OCI-LY1 (cell line): ENCODE results near the gene KAT8.

Source experiments
- H2AFZ ChIP-seq: fragments of 200-600 bp; sonication (generic), shearing (Covaris generic); 2 replicates; pipeline ENCODE4 v1.6.0; 2014; ENCODE audit warnings: antibody characterized with exemption, mild to moderate bottlenecking, low read length
- H3F3A ChIP-seq: fragments of 200-600 bp; sonication (generic), shearing (Covaris generic); 2 replicates; pipeline ENCODE4 v1.6.0; 2014; ENCODE audit warnings: mild to moderate bottlenecking, antibody characterized with exemption, low read length, moderate library complexity; ENCODE audit not compliant: insufficient read depth
- H3K27ac ChIP-seq: fragments of 200-600 bp; sonication (generic); 2 replicates; pipeline ENCODE4 v1.5.1; 2014; ENCODE audit warnings: low read length, mixed run types, mild to moderate bottlenecking, low read depth; ENCODE audit not compliant: poor library complexity, severe bottlenecking
- H3K27me3 ChIP-seq: fragments of 200-600 bp; sonication (generic); 2 replicates; pipeline ENCODE4 v1.6.0; 2014; ENCODE audit warnings: antibody characterized with exemption, mild to moderate bottlenecking, low read length, moderate library complexity; ENCODE audit not compliant: insufficient read depth
- H3K36me3 ChIP-seq: fragments of 200-600 bp; sonication (generic); 2 replicates; pipeline ENCODE4 v1.6.1; 2014; ENCODE audit warnings: mild to moderate bottlenecking, antibody characterized with exemption, low read length, moderate library complexity, mixed read lengths; ENCODE audit not compliant: insufficient read depth
- H3K4me1 ChIP-seq: fragments of 200-600 bp; sonication (generic); 2 replicates; pipeline ENCODE4 v1.5.1; 2014; ENCODE audit warnings: mild to moderate bottlenecking, low read length, moderate library complexity; ENCODE audit not compliant: insufficient read depth, severe bottlenecking
- H3K4me2 ChIP-seq: fragments of 200-600 bp; sonication (generic), shearing (Covaris generic); 2 replicates; pipeline ENCODE4 v1.6.1; 2014; ENCODE audit warnings: low read length
- H3K4me3 ChIP-seq: fragments of 200-600 bp; sonication (generic); 2 replicates; pipeline ENCODE4 v1.5.1; 2014; ENCODE audit warnings: low read length, low read depth, mild to moderate bottlenecking, mixed read lengths; ENCODE audit not compliant: poor library complexity, severe bottlenecking
- H3K79me2 ChIP-seq: fragments of 200-600 bp; shearing (Covaris generic); 2 replicates; pipeline ENCODE4 v1.6.1; 2016; ENCODE audit warnings: mixed run types, low read length, mixed read lengths; ENCODE audit not compliant: insufficient read depth
- H3K9ac ChIP-seq: fragments of 200-600 bp; sonication (generic), shearing (Covaris generic); 2 replicates; pipeline ENCODE4 v1.6.1; 2014; ENCODE audit warnings: mild to moderate bottlenecking, low read length, mixed read lengths
- H3K9me2 ChIP-seq: fragments of 200-600 bp; sonication (generic), shearing (Covaris generic); 2 replicates; pipeline ENCODE4 v1.6.1; 2014; ENCODE audit warnings: low read depth, mild to moderate bottlenecking, low read length, mixed read lengths
- H3K9me3 ChIP-seq: fragments of 200-600 bp; shearing (Covaris generic); 2 replicates; pipeline ENCODE4 v1.6.1; 2014; ENCODE audit warnings: low read length, mixed read lengths
- H4K20me1 ChIP-seq: fragments of 200-600 bp; sonication (generic), shearing (Covaris generic); 2 replicates; pipeline ENCODE4 v1.6.0; 2016; ENCODE audit warnings: mild to moderate bottlenecking, low read length; ENCODE audit not compliant: insufficient read depth
- EZH2 ChIP-seq: fragments of 200-600 bp; sonication (generic), shearing (Covaris generic); IDR thresholded peaks from 2 replicates; pipeline ENCODE4 v1.8.0; 2017; ENCODE audit warnings: borderline replicate concordance, mixed run types, mild to moderate bottlenecking, antibody characterized with exemption, low read length, moderate library complexity, mixed read lengths
- TF ChIP-seq, protein P1 (sequence below): fragments of 200-600 bp; sonication (generic), shearing (Covaris generic); IDR thresholded peaks from 2 replicates; pipeline ENCODE4 v1.5.1; 2017; ENCODE audit warnings: mild to moderate bottlenecking, antibody characterized with exemption, low read length, moderate library complexity, mixed read lengths

KAT8 gene

DNA sequence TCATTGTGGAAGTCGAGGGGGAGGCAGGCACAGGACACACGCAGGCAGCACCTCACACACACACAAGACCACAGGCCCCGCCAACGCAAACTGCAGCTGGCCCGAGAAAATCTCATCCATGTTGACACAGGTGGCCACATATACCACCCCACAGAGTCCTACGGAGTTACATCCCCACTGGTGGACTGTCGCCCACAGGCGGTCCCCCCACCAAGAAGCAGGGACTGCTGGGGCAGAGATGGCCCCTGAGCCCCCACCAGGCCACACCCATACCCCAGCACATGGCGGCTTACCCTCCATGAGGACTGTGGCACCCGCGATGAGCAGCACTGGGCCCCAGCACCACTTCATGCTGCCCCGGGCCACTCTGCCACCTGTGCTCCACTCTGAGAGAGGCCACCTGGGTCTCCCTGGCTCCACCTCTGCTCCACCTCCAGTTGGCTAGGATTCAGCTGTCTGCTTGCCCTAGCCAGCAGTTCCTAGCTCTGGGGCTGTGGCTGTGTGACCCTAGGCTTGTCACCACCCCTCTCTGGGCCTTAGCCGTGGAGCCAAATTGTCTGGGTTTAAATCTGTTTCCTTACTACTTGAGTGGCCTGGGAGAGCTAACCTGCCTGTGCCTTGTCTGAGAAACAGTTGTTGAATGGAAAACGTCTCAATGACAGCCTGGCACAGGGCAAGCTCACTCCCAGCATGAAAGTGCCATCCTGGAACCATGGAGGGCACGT is 28.8 kb upstream of the KAT8 start, which contains the start of gene PRSS53:
Gene PRSS53, minus strand, starts transcription at position 485 of the 725 bp plus-strand sequence. Its CDS starts 134 bp downstream, at position 351.
- Histone ChIP-seq H3K4me2 (no peak within 1 kb of the TSS), H3K9me3 (no peaks in the 10 kb centered on the region), H3F3A (no peaks in the 10 kb centered on the region), H3K4me3 (no peak within 1 kb of the TSS), H3K27me3 (no peaks in the 10 kb centered on the region), H4K20me1 (no peaks in the 10 kb centered on the region), H3K9me2 (no peaks in the 10 kb centered on the region), H3K9ac (no peak within 1 kb of the TSS), H3K36me3 (peaks cover 29% of the 10 kb centered on the region; the same call in 1 of the 2 replicates), H2AFZ (no peak within 1 kb of the TSS), H3K79me2 (no peaks in the 10 kb centered on the region), H3K4me1 (peaks cover 4% of the 10 kb centered on the region), H3K27ac (no peak within 1 kb of the TSS)
- TF ChIP-seq EZH2: no peak
- TF ChIP-seq, protein P1, sequence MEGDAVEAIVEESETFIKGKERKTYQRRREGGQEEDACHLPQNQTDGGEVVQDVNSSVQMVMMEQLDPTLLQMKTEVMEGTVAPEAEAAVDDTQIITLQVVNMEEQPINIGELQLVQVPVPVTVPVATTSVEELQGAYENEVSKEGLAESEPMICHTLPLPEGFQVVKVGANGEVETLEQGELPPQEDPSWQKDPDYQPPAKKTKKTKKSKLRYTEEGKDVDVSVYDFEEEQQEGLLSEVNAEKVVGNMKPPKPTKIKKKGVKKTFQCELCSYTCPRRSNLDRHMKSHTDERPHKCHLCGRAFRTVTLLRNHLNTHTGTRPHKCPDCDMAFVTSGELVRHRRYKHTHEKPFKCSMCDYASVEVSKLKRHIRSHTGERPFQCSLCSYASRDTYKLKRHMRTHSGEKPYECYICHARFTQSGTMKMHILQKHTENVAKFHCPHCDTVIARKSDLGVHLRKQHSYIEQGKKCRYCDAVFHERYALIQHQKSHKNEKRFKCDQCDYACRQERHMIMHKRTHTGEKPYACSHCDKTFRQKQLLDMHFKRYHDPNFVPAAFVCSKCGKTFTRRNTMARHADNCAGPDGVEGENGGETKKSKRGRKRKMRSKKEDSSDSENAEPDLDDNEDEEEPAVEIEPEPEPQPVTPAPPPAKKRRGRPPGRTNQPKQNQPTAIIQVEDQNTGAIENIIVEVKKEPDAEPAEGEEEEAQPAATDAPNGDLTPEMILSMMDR: no peak

DNA sequence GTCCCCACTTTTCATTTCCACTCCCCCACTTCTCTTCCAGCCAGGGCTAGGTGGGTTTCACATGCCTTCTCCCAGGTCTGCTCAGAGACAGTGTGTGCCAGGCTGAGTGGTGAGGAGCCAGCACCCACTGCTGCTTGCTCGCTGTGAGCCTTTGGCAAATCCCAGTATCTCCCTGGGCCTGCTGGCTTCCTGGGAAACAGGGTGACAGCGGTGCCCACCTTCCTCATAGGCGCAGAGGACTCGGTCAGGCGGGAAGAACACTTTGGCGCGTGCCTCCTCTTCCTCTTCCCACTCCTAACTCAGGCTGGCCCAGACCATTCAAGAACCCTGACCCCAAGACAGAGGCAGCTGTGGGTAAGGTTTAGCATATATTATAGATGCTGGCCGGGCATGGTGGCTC is 28.3 kb upstream of the KAT8 start:
- no peak overlapping the region for H3K9ac ChIP-seq
- H4K20me1 ChIP-seq: no peaks in the 10 kb centered on the region
- no peaks in the 10 kb centered on the region for H3F3A ChIP-seq
- H3K4me1 ChIP-seq: peaks cover 7% of the 10 kb centered on the region
- H3K9me3 ChIP-seq: no peaks in the 10 kb centered on the region
- H3K4me3 ChIP-seq: no peak overlapping the region
- H3K27me3 ChIP-seq: no peaks in the 10 kb centered on the region
- H3K79me2 ChIP-seq: no peaks in the 10 kb centered on the region
- TF ChIP-seq, protein P1: no peak
- TF ChIP-seq EZH2: no peak
- peaks cover 24% of the 10 kb centered on the region; the same call in 1 of the 2 replicates for H3K36me3 ChIP-seq
- H3K9me2 ChIP-seq: no peaks in the 10 kb centered on the region
- no peak overlapping the region for H3K27ac ChIP-seq
- H2AFZ ChIP-seq: no peak overlapping the region
- H3K4me2 ChIP-seq: no peak overlapping the region

DNA sequence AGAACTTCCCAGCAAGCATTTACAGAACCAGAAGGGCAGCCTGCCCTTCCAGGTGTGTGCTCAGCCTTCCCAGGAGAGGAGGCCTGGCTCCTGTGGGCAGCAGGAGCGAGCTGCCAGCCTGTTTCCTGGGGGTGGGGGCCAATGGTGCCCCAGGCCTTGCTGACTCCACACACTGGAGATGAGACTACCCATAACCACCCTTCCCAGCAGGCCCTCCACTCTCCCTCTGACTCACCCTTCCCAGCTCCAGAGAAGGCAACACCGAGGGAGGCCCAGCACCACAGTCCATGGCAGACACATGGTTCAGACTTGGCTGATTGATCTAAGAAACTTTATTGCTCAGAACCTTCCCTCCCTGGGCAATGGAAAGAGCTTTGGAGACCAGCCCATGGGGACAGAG is 26.9 kb upstream of the KAT8 start:
- TF ChIP-seq EZH2: no peak
- TF ChIP-seq, protein P1: no peak
- H3K9ac ChIP-seq: no peak overlapping the region
- no peaks in the 10 kb centered on the region for H3F3A ChIP-seq
- no peaks in the 10 kb centered on the region for H3K79me2 ChIP-seq
- H3K9me3 ChIP-seq: no peaks in the 10 kb centered on the region
- peaks cover 21% of the 10 kb centered on the region; the same call in 1 of the 2 replicates for H3K36me3 ChIP-seq
- no peaks in the 10 kb centered on the region for H4K20me1 ChIP-seq
- H2AFZ ChIP-seq: no peak overlapping the region
- H3K4me2 ChIP-seq: no peak overlapping the region
- no peak overlapping the region for H3K27ac ChIP-seq
- no peaks in the 10 kb centered on the region for H3K9me2 ChIP-seq
- peaks cover 13% of the 10 kb centered on the region for H3K4me1 ChIP-seq
- no peak overlapping the region for H3K4me3 ChIP-seq
- no peaks in the 10 kb centered on the region for H3K27me3 ChIP-seq
